ENCODE data around the gene CD3G.
A peak's percentile ranks its signal among the peaks of the same experiment; 100 is the strongest.
"Not testable (repeated sequence)": the region's sequence is repeated elsewhere in the genome, so short reads cannot be mapped to it uniquely, and the experiment has no call there.

CD3G gene

DNA sequence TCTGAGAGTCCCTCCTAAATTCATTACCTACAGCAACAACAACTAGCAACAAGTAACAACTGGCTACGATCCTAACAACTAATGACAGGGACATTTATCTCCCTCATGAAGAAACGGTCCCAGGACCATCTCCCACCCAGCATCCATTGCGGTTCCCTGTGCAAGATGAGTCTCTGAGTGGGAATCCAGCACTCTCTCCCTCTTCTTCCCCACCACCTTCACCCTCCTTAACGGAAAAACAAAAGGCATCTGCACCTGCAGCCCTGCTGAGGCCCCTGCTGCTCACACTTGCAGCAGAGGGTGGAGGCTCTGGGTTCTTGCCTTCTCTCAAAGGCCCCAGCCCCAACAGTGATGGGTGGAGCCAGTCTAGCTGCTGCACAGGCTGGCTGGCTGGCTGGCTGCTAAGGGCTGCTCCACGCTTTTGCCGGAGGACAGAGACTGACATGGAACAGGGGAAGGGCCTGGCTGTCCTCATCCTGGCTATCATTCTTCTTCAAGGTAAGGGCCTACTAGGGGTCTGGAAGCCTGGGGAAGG is at the start of gene CD3G:
CD3G (plus strand) TSS at position 364 of the 535 bp plus-strand sequence; CDS start at position 444, 80 bp downstream.
- Mint-ChIP-seq H3K4me1 (peaks cover 0 to 1% of the 10 kb centered on the region in 2 donors), H3K27ac (no peak within 1 kb of the TSS), H3K36me3 (no peaks in the 10 kb centered on the region), H3K27me3 (peaks cover 31 to 33% of the 10 kb centered on the region in 2 donors), H3K9me3 (no peaks in the 10 kb centered on the region), H3K4me3 (no peak within 1 kb of the TSS)
- ATAC-seq (replicated peaks) (no peak), DNase-seq (no peak)

DNA sequence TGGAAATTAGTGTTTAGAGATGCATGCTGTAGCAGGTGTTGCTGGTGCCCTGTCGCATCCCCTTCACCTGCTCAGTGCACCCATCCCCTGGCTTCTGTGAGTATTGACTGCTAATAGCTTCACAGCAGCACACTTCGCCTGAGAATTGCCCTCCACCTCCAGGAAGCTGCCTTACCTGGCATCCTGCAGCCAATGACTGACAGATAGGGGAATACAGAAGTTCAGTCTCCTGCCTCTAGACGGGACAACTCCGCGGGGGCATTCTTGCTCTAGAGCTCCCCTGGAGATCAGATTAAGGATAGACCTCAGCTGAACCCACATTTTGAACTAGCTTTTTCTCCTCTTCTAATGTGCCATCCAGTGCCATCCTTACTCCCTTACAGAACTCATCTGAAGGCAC is 48.9 kb upstream of the CD3G start:
- ATAC-seq (replicated peaks) (no peak), DNase-seq (no peak)
- peaks cover 16 to 22% of the 10 kb centered on the region in 2 donors for H3K27me3 Mint-ChIP-seq
- peaks cover 6 to 14% of the 10 kb centered on the region in 2 donors for H3K4me1 Mint-ChIP-seq
- no peaks in the 10 kb centered on the region for H3K36me3 Mint-ChIP-seq
- no peak overlapping the region for H3K27ac Mint-ChIP-seq
- H3K4me3 Mint-ChIP-seq, result no peak overlapping the region
- no peaks in the 10 kb centered on the region for H3K9me3 Mint-ChIP-seq

DNA sequence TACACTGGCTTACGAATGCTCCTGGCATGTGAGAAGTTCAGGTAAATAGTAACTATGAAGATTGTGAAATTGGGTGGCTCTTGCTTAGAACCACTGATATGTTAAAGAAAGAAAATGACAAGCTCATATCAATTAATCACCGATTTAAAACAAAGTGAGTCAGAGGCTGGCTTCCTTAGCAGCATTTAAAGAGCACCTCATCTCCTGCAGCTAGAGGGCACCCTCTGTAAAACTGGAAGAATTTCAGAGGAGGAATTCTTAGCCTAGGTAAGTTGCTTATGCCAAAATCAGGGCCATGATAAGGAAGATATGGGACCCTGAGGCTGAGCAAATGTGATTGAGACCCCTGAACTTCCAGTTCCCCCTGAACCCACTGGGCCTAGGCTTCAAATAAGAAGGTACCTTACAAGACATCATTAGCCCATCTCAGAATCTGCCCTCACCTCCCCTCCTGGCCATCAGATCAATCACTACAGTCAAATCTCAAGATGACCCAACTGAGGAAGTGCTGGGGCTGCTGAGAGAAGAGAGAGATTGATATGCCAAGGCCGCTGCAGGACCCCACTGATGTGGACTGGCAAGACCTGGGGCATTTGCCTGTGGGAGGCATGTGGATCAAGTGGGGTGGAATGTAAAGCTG is 48.2 kb upstream of the CD3G start:
- ATAC-seq (replicated peaks), result peak; percentile 52 to 63
- Mint-ChIP-seq H3K4me1 (peaks cover 4 to 10% of the 10 kb centered on the region in 2 donors), H3K9me3 (no peaks in the 10 kb centered on the region), H3K27ac (no peak overlapping the region), H3K27me3 (peaks cover 14 to 20% of the 10 kb centered on the region in 2 donors), H3K36me3 (no peaks in the 10 kb centered on the region), H3K4me3 (no peak overlapping the region)
- no peak for DNase-seq

DNA sequence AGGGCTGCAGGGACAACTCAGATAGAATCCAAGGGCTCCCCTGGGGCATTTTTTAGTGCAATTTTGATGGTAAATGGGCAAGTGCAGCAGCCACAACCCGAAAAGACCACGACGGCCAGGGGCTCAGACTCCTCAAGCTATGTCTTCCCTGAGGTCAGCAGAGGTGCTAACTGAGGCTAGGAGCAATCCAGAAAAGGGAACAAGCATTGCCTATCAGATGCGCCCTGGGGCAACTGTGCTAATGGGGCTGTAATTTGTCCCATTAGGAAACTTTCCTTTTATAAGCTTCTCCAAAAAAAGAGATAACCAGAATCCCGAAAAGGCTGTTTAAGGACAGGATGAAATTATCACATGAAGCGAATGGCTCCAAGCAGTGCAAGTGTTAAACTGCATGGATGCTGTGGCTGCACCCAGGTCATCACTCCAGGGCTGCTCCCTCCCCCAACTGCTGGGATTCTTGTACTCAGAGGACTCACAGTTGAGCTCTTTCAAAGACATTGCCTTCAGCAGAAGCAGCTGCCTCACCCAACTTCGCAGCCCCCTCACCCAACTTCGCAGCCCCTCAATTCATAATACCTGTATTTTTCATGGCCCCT is 42.4 kb upstream of the CD3G start:
- no peak overlapping the region for H3K27ac Mint-ChIP-seq
- no peak overlapping the region for H3K4me3 Mint-ChIP-seq
- H3K9me3 Mint-ChIP-seq, result no peaks in the 10 kb centered on the region
- H3K4me1 Mint-ChIP-seq, result peaks cover 0 to 2% of the 10 kb centered on the region in 2 donors
- H3K36me3 Mint-ChIP-seq, result no peaks in the 10 kb centered on the region
- ATAC-seq (replicated peaks), result no peak
- DNase-seq, result no peak
- H3K27me3 Mint-ChIP-seq, result peaks cover 5 to 9% of the 10 kb centered on the region in 2 donors

DNA sequence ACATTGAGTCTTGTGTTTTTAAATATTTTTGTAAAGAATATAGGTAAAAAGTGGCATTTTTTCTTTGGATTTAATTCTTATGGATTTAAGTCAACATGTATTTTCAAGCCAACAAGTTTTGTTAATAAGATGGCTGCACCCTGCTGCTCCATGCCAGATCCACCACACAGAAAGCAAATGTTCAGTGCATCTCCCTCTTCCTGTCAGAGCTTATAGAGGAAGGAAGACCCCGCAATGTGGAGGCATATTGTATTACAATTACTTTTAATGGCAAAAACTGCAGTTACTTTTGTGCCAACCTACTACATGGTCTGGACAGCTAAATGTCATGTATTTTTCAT is 39.9 kb upstream of the CD3G start:
- DNase-seq, result no peak
- no peak for ATAC-seq (replicated peaks)
- Mint-ChIP-seq H3K36me3 (no peaks in the 10 kb centered on the region), H3K9me3 (no peaks in the 10 kb centered on the region), H3K27me3 (peaks cover 5 to 9% of the 10 kb centered on the region in 2 donors), H3K27ac (no peak overlapping the region), H3K4me1 (peaks cover 0 to 2% of the 10 kb centered on the region in 2 donors), H3K4me3 (no peak overlapping the region)

DNA sequence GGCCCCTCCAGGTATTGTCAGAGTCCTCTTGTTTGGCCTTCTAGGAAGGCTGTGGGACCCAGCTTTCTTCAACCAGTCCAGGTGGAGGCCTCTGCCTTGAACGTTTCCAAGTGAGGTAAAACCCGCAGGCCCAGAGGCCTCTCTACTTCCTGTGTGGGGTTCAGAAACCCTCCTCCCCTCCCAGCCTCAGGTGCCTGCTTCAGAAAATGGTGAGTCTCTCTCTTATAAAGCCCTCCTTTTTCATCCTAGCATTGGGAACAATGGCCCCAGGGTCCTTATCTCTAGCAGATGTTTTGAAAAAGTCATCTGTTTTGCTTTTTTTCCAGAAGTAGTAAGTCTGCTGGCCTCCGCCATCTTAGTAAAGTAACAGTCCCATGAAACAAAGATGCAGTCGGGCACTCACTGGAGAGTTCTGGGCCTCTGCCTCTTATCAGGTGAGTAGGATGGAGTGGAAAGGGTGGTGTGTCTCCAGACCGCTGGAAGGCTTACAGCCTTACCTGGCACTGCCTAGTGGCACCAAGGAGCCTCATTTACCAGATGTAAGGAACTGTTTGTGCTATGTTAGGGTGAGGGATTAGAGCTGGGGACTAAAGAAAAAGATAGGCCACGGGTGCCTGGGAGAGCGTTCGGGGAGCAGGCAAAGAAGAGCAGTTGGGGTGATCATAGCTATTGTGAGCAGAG is 39.4 kb upstream of the CD3G start, which contains the start of gene CD3E:
CD3E (plus strand) TSS at position 163 of the 681 bp plus-strand sequence; CDS start at position 386, 223 bp downstream.
- Mint-ChIP-seq H3K4me3 (no peak within 1 kb of the TSS), H3K36me3 (no peaks in the 10 kb centered on the region), H3K27ac (no peak within 1 kb of the TSS), H3K27me3 (peaks cover 5 to 9% of the 10 kb centered on the region in 2 donors), H3K9me3 (no peaks in the 10 kb centered on the region), H3K4me1 (peaks cover 0 to 2% of the 10 kb centered on the region in 2 donors)
- ATAC-seq (replicated peaks), result no peak
- DNase-seq, result no peak

DNA sequence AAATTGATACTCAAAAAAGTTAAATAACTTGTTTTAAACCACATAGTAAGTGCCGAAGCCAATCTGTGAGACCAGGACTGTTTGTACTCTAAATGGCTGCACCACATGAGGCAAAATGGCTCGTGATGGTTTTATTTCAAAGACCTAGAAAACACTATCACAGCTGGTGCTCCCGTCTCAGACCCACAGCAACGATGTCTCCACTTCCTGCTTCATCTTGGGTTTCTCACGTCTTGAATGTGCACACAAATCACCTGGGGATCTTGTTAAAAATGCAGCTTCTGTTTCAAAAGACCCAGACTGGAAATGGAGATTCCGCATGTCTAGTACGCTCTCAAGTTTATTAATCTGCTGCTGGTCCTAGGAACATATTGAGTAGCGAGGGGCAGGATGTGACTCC is 38.4 kb upstream of the CD3G start:
- DNase-seq (no peak), ATAC-seq (replicated peaks) (no peak)
- Mint-ChIP-seq H3K36me3 (no peaks in the 10 kb centered on the region), H3K27ac (peak overlapping the region; percentile 26), H3K27me3 (peaks cover 5 to 9% of the 10 kb centered on the region in 2 donors), H3K9me3 (peaks cover 0 to 3% of the 10 kb centered on the region in 2 donors), H3K4me3 (no peak overlapping the region), H3K4me1 (peaks cover 0 to 2% of the 10 kb centered on the region in 2 donors)

DNA sequence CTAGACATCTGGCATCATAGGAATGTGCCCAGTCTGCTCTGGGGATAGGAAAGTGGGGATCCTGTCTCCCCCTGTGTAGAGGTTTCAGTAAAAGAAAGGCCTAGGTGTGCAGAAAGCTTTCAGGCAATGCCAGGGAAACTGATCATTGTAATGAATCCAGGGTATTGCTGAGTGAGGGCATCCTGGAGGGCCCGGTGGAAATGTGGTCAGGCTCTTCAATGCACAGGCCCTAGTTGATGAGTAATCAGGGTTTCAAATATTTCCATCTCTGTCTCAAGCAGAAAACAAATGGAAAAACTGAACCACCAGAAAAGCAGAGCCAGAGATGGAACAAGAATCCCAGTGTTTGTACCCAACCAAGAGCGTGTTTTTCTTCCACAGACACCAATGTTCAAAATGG is 37.6 kb upstream of the CD3G start:
- H3K9me3 Mint-ChIP-seq, result peaks cover 0 to 3% of the 10 kb centered on the region in 2 donors
- no peak overlapping the region for H3K27ac Mint-ChIP-seq
- DNase-seq (no peak), ATAC-seq (replicated peaks) (no peak)
- H3K27me3 Mint-ChIP-seq, result peaks cover 5 to 9% of the 10 kb centered on the region in 2 donors
- no peaks in the 10 kb centered on the region for H3K36me3 Mint-ChIP-seq
- peaks cover 0 to 2% of the 10 kb centered on the region in 2 donors for H3K4me1 Mint-ChIP-seq
- no peak overlapping the region for H3K4me3 Mint-ChIP-seq

DNA sequence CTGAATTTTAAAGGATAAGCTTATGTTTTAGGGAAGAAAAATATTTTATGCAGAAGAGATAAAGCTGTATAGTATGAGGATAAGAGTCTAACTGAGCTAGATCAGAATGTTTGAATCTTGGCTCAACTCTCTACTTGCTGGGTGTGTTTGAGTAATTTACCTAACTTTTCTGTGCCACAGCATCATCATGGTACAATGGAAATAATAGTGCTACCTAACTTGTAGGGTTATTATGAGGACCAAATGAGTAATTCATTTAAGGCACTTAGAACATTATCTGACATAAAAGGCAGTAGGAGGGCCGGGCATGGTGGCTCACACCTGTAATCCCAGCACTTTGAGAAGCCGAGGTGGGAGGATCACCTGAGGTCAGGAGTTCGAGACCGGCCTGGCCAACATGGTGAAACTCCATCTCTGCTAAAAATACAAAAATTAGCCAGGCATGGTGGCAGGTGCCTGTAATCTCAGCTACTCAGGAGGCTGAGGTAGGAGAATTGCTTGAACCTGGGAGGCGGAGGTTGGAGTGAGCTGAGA is 35.1 kb upstream of the CD3G start:
- H3K4me3 Mint-ChIP-seq; H3K27me3 Mint-ChIP-seq; H3K27ac Mint-ChIP-seq; H3K4me1 Mint-ChIP-seq; DNase-seq; H3K36me3 Mint-ChIP-seq; ATAC-seq (replicated peaks); H3K9me3 Mint-ChIP-seq: not testable (repeated sequence)

DNA sequence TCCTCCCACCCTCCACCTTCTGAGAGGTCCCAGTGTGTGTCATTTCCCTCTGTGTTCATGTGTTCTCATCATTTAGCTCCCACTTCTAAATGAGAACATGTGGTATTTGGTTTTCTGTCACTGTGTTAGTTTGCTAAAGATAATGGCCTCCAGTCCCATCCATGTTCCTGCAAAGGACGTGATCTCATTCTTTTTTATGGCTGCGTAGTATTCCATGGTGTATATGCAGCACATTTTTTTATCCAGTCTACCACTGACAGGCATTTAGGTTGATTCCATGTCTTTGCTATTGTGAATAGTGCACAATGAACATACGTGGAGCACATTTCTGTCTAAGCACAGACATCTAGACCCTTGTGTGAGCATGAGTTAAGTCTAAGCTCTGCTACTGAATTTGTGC is 33.9 kb upstream of the CD3G start:
- Mint-ChIP-seq H3K27ac (no peak overlapping the region), H3K9me3 (peaks cover 0 to 3% of the 10 kb centered on the region in 2 donors), H3K4me1 (peaks cover 7 to 12% of the 10 kb centered on the region in 2 donors), H3K4me3 (no peak overlapping the region), H3K36me3 (no peaks in the 10 kb centered on the region), H3K27me3 (peaks cover 0 to 3% of the 10 kb centered on the region in 2 donors)
- ATAC-seq (replicated peaks) (no peak), DNase-seq (no peak)

DNA sequence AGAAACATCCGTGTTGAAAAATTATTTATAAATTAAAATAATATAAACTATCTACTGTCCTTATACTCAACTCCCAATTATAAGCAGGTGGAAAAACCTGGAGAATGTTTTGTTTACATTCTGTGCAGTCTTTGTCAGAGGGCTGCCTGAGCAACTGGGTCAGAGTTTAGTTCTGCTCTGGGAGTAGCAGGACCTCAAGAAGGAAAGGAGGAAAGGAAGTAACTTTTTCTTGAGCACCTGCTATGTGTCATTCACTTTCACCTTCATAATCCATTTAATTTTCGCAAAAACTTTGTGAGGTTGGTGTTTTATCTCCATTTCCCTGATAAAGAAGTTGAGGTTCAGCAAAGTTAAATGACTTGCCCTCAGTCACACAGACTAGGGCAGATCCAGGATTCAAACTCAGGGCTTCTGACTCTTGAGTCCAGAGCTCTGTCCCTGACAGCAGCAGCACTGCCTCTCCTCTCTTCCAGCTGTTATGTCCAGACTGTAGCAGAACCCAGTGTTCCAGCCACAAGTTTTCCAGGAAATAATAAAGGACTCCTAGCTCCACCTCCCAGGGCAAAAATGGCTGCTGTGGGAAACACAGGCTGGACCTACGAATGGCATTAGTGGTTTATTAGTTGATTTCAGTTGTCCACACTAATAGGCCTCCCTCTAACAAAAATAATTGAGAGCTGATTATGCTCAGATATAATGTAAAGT is 33.2 kb upstream of the CD3G start:
- H3K27me3 Mint-ChIP-seq, result peaks cover 0 to 1% of the 10 kb centered on the region in 2 donors
- H3K27ac Mint-ChIP-seq, result no peak overlapping the region
- H3K4me1 Mint-ChIP-seq, result peaks cover 13 to 19% of the 10 kb centered on the region in 2 donors
- peaks cover 0 to 3% of the 10 kb centered on the region in 2 donors for H3K9me3 Mint-ChIP-seq
- DNase-seq, result no peak
- no peak overlapping the region for H3K4me3 Mint-ChIP-seq
- no peak for ATAC-seq (replicated peaks)
- no peaks in the 10 kb centered on the region for H3K36me3 Mint-ChIP-seq

DNA sequence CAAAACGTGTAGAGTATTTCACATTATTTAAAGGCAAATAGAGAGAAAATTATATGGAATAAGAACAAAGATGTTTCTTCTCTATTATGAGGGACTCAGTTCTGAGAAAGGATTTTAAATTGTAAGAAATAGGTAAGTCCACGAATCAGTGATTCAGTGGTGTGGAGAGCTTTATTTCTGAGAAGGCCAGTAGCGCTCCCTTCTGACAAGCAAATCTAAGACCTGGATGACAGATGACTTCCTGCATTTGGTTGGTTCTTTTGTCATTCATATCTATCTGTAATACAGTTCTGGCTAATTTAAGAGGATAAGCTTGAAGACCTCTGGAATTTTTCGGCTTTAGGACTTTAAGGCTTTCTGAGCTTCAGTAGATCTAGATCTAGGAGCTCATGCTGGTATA is 32.6 kb upstream of the CD3G start:
- Mint-ChIP-seq H3K9me3 (peaks cover 0 to 3% of the 10 kb centered on the region in 2 donors), H3K4me1 (peaks cover 18 to 24% of the 10 kb centered on the region in 2 donors), H3K27ac (no peak overlapping the region), H3K36me3 (no peaks in the 10 kb centered on the region), H3K4me3 (no peak overlapping the region), H3K27me3 (no peaks in the 10 kb centered on the region)
- no peak for ATAC-seq (replicated peaks)
- no peak for DNase-seq

DNA sequence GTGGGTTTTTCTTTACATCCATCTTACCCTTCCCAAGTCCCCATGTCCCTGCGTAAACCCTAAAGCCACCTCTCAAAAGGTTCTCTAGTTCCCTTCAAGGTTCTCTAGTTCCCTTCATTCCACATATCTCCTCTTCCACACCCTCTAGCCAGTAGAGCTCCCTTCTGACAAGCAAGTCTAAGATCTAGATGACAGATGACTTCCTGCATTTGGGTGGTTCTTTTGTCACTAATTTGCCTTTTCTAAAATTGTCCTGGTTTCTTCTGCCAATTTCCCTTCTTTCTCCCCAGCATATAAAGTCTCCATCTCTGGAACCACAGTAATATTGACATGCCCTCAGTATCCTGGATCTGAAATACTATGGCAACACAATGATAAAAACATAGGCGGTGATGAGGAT is 31.8 kb upstream of the CD3G start:
- Mint-ChIP-seq H3K9me3 (peaks cover 0 to 3% of the 10 kb centered on the region in 2 donors), H3K27me3 (no peaks in the 10 kb centered on the region), H3K4me1 (peaks cover 23 to 33% of the 10 kb centered on the region in 2 donors), H3K4me3 (no peak overlapping the region), H3K36me3 (no peaks in the 10 kb centered on the region), H3K27ac (no peak overlapping the region)
- DNase-seq, result no peak
- no peak for ATAC-seq (replicated peaks)

DNA sequence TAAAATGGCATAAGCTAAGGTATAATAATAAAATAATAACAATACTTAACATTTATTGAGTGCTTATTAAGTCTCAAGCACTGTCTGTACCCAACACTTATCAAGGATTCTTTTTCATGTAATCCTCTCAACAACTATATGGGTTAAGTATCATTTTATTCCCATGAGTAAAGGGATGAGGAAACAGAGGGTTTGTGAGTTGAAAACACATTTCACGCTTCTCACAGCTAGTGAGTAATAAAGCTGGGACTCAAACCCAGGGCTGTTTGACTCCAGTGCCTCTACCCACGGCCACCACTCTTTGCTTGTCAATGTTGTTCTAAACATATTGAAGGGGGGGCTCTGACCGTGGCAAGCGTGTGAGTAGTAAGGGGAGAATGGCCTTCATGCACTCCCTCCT is 30.9 kb upstream of the CD3G start:
- Mint-ChIP-seq H3K27me3 (no peaks in the 10 kb centered on the region), H3K4me1 (peaks cover 24 to 34% of the 10 kb centered on the region in 2 donors), H3K9me3 (peaks cover 0 to 3% of the 10 kb centered on the region in 2 donors), H3K27ac (no peak overlapping the region), H3K36me3 (no peaks in the 10 kb centered on the region), H3K4me3 (no peak overlapping the region)
- DNase-seq, result no peak
- no peak for ATAC-seq (replicated peaks)

Data from stimulated activated naive B cell treated with anti-CD40 and anti-IgM and Interleukin-4, amounts not matched to agents 10 μg/mL and 1 μg/mL and 100 μg/mL, for 72 hours (primary cell).